Measurements from ENCODE around the gene FRMD4A.

The FRMD4A gene

GRCh38 chr10:14336736-14337135 lies 6.0 kb upstream of the FRMD4A start:
- DNase-seq = no peak

DNA sequence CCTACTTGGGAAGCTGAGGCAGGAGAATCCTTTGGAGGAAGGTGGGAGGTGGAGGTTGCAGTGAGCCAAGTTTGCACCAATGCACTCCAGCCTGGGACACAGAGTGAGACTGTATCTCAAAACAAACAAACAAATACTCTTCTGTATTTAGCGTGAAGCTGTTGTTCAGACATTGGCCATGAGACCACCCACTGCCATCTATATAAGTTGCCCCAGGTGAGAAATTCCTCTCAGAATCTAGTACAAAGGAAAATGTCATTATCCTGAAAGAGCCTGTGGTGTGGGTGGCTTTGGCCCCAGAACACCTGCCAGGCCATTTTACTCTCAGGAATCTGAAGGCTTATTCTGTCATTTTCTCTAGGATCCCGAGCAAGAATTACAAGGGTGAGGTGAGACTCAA lies 4.0 kb upstream of the FRMD4A start:
- no peak for DNase-seq

GRCh38 chr10:14333606-14334005 lies 2.9 kb upstream of the FRMD4A start:
- DNase-seq = no peak

DNA sequence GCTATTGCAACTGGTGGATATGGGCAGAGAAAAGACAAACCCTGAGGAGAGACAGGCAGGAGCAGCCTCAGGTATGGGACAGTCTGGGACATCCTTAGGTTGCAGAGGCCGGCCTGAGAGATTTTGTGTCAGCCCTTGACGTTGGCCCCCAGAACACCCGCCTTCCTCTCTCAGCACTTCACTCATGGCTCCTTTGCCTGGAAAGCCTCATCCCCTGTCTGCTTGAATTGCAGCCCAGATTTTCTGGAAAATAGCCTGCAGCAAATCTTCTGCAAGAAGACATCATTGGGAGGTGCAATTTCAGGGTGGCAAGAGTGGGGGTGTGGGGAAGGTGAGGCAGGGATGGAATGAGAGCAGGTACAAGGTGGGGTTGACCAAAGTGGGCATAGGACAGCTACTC lies 2.2 kb upstream of the FRMD4A start:
- no peak for DNase-seq

DNA sequence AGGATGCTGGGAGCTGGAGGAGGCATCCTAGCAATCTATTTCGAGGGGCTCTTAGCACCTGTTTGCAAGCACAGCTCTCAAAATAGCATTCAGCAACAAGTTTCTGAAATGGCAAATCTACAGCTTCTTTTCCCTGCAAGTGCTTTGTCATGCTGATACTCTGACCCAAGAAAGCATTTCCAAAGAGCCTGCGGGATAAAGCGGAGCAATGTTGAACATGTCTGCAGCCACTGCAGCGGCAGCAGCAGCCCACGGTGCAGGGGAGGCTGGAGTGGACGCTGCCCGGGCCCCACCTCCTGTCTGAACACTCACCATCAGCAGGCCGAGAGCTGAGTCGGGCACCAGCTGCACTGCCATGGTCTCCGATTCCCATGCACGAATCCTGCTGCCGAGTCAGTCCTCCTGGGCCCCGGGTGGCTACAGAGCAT lies 964 bp downstream of the FRMD4A start:
- DNase-seq = no peak

DNA sequence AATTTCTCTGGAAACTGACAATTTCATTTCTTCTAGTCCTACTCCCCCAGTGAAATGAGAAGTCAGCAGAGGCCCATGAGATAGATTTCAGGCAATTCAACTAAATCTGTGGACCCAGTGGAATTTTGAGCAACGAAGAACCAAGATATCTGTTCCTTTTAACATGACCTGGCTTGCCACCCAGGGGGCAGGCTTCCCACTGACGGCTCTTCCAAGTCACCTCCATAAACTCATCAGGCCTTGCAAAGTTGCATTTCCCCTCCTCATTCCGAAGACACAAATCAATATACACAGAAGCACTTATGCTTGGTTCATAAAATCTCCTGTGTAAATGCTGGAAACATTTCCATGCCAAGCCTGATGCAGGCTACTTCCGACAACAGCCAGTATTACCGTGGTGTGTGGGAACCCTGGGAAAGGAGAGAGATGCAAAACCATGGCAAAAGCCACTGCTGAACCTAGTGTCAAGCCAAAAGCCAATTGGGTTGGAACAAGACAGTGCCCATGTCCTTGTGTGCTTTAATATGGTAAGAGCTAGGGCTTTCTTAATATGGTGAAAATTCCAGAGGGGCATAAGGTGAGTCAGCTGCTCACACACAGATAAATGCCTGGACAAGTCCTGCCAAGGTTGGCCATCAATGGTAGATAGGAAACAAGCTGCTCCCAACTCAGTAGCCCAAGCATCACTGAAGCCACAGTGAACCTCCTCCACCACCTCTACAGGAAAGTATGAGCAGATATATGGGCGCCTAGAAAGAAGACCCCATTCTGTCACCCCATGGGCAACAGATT lies 1.6 kb downstream of the FRMD4A start:
- no peak for DNase-seq

DNA sequence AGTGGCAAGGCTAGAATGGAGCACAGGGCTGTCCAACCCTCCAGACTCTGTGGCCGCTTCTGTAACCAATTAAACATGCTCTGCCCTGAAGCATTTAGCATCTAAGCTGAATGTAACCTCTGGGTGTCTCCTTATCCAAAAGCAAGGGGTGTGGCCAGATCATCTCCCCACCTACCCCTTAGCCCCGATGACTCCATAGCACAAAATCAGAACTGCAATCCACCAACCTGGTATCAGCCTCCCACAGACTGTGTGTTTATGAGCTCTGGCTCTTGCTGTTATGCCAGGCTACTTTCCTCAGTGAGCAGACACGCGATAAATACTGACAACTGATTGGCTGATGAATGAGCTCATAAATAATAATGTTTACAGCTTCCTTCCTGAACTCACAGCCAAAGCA lies 3.2 kb downstream of the FRMD4A start:
- no peak for DNase-seq

- no peak for DNase-seq
Measured at GRCh38 chr10:14326581-14326980, 4.1 kb downstream of the FRMD4A start.

- DNase-seq = no peak
Measured at GRCh38 chr10:14325325-14325955, 5.3 kb downstream of the FRMD4A start.

DNA sequence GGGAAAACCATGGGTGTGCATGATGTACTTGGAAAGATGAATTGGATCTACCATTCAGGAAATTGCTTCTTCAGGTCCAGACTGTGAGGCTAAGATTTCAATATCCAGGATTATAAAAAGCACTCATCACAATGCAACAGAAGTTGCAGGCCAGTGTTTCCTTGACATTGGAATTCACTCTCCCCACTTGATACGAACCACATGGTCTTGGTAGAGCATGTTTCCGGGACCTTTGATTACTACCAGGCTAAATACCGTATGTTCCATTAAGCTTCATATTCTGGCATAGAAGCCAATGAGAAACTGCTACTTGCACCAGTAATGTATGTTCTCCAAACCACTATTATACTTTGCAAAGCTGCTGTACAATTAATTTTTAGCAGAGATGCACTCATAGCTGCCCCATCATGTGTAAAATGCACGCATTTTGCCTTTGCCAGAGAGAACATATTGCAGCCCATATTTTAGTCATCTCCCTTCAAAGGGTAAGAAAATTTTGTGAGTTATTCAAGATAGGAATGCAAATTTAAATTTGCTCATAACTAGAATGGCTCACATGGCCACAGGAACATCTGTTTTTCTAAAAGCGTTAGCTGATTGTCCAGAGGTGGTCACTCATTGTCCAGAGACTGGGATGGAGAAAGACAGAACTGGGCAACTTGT lies 8.1 kb downstream of the FRMD4A start:
- no peak for DNase-seq

- no peak for DNase-seq
Measured at GRCh38 chr10:14318007-14318406, 12.7 kb downstream of the FRMD4A start.

GRCh38 chr10:14312014-14312413 lies 18.7 kb downstream of the FRMD4A start:
- no peak for DNase-seq

- no peak for DNase-seq
Measured at GRCh38 chr10:14311206-14311957, 19.3 kb downstream of the FRMD4A start.

GRCh38 chr10:14309593-14309992 lies 21.1 kb downstream of the FRMD4A start:
- no peak for DNase-seq

GRCh38 chr10:14306190-14306589 lies 24.5 kb downstream of the FRMD4A start:
- no peak for DNase-seq

DNA sequence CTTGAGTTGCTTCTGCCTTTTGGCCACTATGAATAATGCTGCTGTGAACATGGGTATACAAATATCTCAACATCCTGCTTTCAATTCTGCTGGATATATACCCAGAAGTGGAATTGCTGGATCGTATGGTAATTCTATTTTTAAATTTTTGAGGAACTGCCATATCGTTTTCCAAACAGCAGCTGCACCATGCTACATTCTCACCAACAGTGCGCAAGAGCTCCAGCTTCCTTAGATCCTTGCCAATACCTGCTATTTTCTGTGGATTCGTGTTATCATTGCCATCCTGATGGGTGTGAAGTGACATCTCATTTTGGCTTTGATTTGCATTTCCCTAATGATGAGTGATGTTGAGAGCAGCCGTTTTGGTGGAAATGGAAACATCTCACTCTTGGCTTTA lies 26.7 kb downstream of the FRMD4A start:
- DNase-seq = no peak

GRCh38 chr10:14302035-14302434 lies 28.7 kb downstream of the FRMD4A start:
- DNase-seq = no peak

DNA sequence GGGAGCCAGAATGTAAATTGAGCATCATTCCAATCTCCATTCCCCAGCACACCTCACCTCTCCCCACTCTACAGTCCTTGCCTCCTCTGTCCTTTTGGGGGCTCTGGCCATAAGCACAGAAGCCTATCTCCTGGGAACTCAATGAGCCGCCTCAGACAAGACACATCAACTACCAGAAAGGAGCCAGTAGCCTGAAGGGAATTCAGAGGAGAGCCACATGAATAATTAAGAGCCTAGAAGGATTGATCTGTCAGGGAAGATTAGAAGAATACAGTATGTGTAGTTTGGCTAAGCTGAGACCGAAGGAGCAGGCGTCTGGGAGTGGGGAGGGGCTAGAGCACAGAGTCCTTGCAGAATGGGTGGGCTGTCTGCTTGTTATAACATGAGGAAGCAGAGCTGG lies 31.2 kb downstream of the FRMD4A start:
- no peak for DNase-seq

DNA sequence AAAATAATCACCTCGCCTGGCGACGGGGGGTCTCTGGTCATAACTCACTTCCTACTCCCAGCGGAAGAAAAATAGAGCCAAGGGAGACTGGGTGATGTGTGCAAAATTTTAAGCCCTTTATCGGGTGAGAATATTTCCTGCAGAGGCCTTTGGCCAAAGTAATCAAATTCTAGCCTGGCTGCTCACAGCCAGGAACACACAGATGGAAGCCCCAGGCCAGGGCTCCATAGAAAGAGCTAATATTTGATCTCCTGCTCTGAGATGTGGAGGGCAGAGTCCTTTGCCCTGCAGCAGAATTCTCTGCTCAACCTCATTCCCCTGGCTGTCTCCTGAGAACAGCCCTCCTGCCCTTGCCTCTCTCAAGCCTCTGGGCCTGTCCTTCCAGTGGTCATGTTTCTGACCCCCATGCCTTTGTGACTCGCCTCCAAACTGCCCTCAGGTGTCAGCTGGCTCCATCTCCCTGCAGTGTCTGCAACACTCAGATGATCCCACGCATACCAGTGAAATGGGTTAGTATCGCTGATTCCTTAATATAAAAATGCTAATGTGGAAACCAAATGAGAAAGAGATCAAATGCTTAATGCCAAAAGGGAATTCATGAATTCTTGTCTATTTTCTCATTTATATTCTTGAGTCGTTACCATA lies 34.5 kb downstream of the FRMD4A start:
- no peak for DNase-seq

DNA sequence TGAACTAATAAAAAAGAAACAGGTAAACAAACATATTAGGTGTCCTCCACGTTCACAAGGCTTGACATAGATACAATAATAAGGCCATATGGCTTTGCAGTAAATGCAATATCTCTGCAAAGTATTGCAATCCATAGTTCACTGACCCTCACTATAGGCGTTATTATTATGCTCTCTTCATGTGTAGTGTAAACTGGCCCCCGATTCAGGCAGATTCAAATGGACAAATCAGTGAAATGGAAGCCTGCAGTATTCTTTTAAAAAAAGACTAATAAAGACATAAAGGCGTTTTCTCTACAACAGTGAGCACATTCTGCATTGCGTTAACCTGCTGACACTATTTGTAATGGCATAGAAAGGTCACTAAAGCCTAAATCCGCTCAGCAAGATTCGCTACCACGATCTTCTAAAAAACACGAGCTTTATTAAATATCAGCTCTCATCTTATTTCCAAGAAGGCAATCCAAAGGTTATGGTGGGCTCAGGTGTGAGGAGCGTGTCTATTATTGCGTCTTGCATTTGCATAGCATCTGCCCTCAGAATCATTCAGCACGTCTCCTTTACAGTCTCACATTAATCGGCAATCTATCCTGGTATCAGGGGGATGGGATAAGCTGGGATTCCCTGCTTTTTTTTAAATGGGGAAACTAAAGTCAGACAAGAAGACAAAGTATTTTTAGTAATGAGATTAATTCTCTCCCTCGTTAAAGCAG lies 36.2 kb downstream of the FRMD4A start:
- no peak for DNase-seq

DNA sequence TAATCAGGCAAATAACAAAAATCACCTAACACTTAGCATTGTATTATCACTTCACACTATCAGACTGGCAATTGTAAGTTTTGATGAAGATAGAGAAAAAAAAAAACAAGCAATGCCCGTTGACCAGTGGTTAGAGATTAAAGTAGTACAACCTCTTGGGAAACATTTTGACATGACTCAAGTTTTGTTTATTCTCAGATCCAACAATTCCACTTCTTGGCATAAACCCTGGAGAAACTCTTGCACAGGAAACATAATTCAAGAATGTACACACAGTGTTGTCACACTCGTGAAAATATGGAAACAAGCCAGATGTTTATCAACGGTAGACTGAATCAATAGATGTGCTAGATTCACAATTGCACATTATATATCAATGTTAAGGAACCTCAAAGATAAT lies 37.2 kb downstream of the FRMD4A start:
- DNase-seq = no peak

DNA sequence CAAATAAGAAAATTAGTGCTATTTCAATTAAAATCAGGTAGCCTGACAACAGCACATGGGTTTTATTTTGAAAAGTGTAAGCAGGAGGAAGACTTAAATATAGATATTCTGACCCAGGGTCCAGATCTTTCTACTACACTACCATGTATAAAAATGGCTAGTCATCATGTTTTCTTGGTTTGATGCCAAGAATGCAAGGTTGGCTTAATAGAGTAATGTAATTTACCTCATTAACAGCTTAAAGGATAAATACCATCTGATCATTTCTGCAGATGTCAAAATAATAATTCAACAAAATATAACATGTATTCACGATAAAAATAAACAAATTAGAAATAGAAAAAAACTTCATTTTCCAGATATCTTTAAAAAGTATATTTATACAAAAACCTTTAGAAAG lies 39.4 kb downstream of the FRMD4A start:
- DNase-seq = no peak
